Glutamatergic neuron (in vitro differentiated cells): Measurements from ENCODE around the gene FGGY. TPM values are rescaled to one million over a fixed set of nuclear protein-coding genes. Genes with fewer than 3 reads are reported as not detected.

ENCODE experiments used
- DNase-seq: peaks from one replicate; pipeline ENCODE4 v3.0.0; 2022
- H3K27ac Mint-ChIP-seq: one replicate; pipeline ENCODE4 v1.8.0; 2020; ENCODE audit warnings: mild to moderate bottlenecking, mixed read lengths, inconsistent platforms; ENCODE audit not compliant: unreplicated experiment
- H3K27me3 Mint-ChIP-seq: one replicate; pipeline ENCODE4 v1.8.0; 2020; ENCODE audit warnings: mild to moderate bottlenecking, moderate library complexity, mixed read lengths, inconsistent platforms; ENCODE audit not compliant: unreplicated experiment
- H3K36me3 Mint-ChIP-seq: one replicate; pipeline ENCODE4 v1.8.0; 2020; ENCODE audit warnings: mild to moderate bottlenecking, mixed read lengths, inconsistent platforms; ENCODE audit not compliant: unreplicated experiment
- H3K4me1 Mint-ChIP-seq: one replicate; pipeline ENCODE4 v1.8.0; 2020; ENCODE audit warnings: mild to moderate bottlenecking, low read depth, mixed read lengths, inconsistent platforms; ENCODE audit not compliant: unreplicated experiment
- H3K4me3 Mint-ChIP-seq: one replicate; pipeline ENCODE4 v1.8.0; 2020; ENCODE audit warnings: mild to moderate bottlenecking, mixed read lengths, inconsistent platforms; ENCODE audit not compliant: unreplicated experiment
- H3K9me3 Mint-ChIP-seq: one replicate; pipeline ENCODE4 v1.8.0; 2020; ENCODE audit warnings: mild to moderate bottlenecking, moderate library complexity, mixed read lengths, inconsistent platforms; ENCODE audit not compliant: unreplicated experiment
- CTCF ChIP-seq: fragments of 200-600 bp; sonication (generic); IDR thresholded peaks from one replicate; pipeline ENCODE4 v1.5.0; 2021; ENCODE audit not compliant: partially characterized antibody, unreplicated experiment
- total RNA-seq: library from RNA; stranded (reverse); fragmentation: NEBNext Ultra II Directional; extraction: Animal tissue kit (Norgen Biotek cat#: 25700); gene quantifications from one replicate; pipeline ENCODE4 v1.2.1, GENCODE V29; 2021; ENCODE audit not compliant: unreplicated experiment

Gene FGGY
- total RNA-seq, 1 donor from 2014 or later = 11.6 TPM

GRCh38 chr1:59752556-59753414, 455.9 kb downstream of the FGGY start:
- DNase-seq = no peak
- H3K4me3 Mint-ChIP-seq = no peak overlapping the region
- H3K27ac Mint-ChIP-seq = no peak overlapping the region
- no peak for TF ChIP-seq CTCF
- no peaks in the 10 kb centered on the region for H3K36me3 Mint-ChIP-seq
- H3K4me1 Mint-ChIP-seq = no peaks in the 10 kb centered on the region
- no peaks in the 10 kb centered on the region for H3K27me3 Mint-ChIP-seq
- H3K9me3 Mint-ChIP-seq = no peaks in the 10 kb centered on the region

GRCh38 chr1:59755069-59755685, 458.3 kb downstream of the FGGY start:
- TF ChIP-seq CTCF = no peak
- H3K27ac Mint-ChIP-seq = no peak overlapping the region
- no peak for DNase-seq
- H3K9me3 Mint-ChIP-seq = peaks cover 2% of the 10 kb centered on the region
- H3K4me3 Mint-ChIP-seq = no peak overlapping the region
- H3K4me1 Mint-ChIP-seq = no peaks in the 10 kb centered on the region
- no peaks in the 10 kb centered on the region for H3K36me3 Mint-ChIP-seq
- peaks cover 2% of the 10 kb centered on the region for H3K27me3 Mint-ChIP-seq

GRCh38 chr1:59757197-59757747, 460.4 kb downstream of the FGGY start:
- H3K27me3 Mint-ChIP-seq = peaks cover 2% of the 10 kb centered on the region
- no peak overlapping the region for H3K4me3 Mint-ChIP-seq
- peaks cover 2% of the 10 kb centered on the region for H3K9me3 Mint-ChIP-seq
- DNase-seq = no peak
- TF ChIP-seq CTCF = no peak
- no peaks in the 10 kb centered on the region for H3K4me1 Mint-ChIP-seq
- H3K36me3 Mint-ChIP-seq = no peaks in the 10 kb centered on the region
- no peak overlapping the region for H3K27ac Mint-ChIP-seq

GRCh38 chr1:59759156-59759925, 462.4 kb downstream of the FGGY start:
- peak; percentile 82 for TF ChIP-seq CTCF
- no peaks in the 10 kb centered on the region for H3K4me1 Mint-ChIP-seq

More at GRCh38 chr1:59759156-59759925, 462.4 kb downstream of the FGGY start:
- Mint-ChIP-seq H3K36me3 (no peaks in the 10 kb centered on the region), H3K4me3 (no peak overlapping the region), H3K27me3 (peaks cover 2% of the 10 kb centered on the region), H3K27ac (no peak overlapping the region), H3K9me3 (peaks cover 2% of the 10 kb centered on the region)
- DNase-seq = peak; percentile 79
